Measurements from ENCODE around the gene SNRNP25. TPM values are rescaled to one million over a fixed set of nuclear protein-coding genes. Genes with fewer than 3 reads are reported as not detected.
A peak's percentile ranks its signal among the peaks of the same experiment; 100 is the strongest.

Gene SNRNP25
- 58.7 and 108 TPM in 2 replicates for total RNA-seq (2011; cell fraction: chromatin; rRNA removed; ENCODE audit: low replicate concordance)
- 59.2 and 64.4 TPM in 2 replicates for total RNA-seq (2011; cell fraction: nucleolus; rRNA removed)
- 61.2 and 70.4 TPM in 2 replicates for total RNA-seq (2011; cell fraction: nucleoplasm; rRNA removed)
- 176 and 178 TPM in 2 replicates for total RNA-seq (2014; rRNA removed)
- 78.8 and 107 TPM in 2 replicates for total RNA-seq (2014; rRNA removed; fragmentation: Illumina TruSeq; extraction: Trizol)
- 106 and 108 TPM in 2 replicates for total RNA-seq (2015; rRNA removed; fragmentation: Illumina TruSeq; extraction: Trizol)
- 123 and 124 TPM in 2 replicates for total RNA-seq (2021)
- 116 and 117 TPM in 2 replicates for polyA plus RNA-seq (2011; rRNA removed)
- 102 and 106 TPM in 2 replicates for polyA plus RNA-seq (2011; cell fraction: cytosol; rRNA removed)
- polyA plus RNA-seq (2011; cell fraction: nucleus; rRNA removed) = 107 and 113 TPM in 2 replicates
- 70.9 and 149 TPM in 2 replicates for polyA plus RNA-seq (2012)
- polyA plus RNA-seq (2014; fragmentation: Illumina TruSeq; extraction: Trizol) = 103 and 132 TPM in 2 replicates
- 10 to 100 TPM; 59.0 to 61.5 TPM for polyA plus RNA-seq (2014; fragmentation: Nextera tagmentation; extraction: Ambion mirVana)
- 122 and 154 TPM in 2 replicates for polyA plus RNA-seq (2014; rRNA removed)
- 48.3 and 52.8 TPM in 2 replicates for polyA minus RNA-seq (2011; rRNA and poly(A)+ RNA removed)
- 20.9 and 31.3 TPM in 2 replicates for polyA minus RNA-seq (2011; cell fraction: cytosol; rRNA and poly(A)+ RNA removed)
- polyA minus RNA-seq (2011; cell fraction: nucleus; rRNA and poly(A)+ RNA removed) = 18.3 and 31.3 TPM in 2 replicates
- Bru-seq, nascent RNA = percentile 88 among the genes with signal in this experiment
- BruChase-seq, experiment 1, labeled RNA remaining after a 2-hour chase = percentile 79 among the genes with signal in this experiment
- percentile 79 among the genes with signal in this experiment for BruChase-seq, experiment 2, labeled RNA remaining after a 6-hour chase
- long read RNA-seq, experiment 1, transcript SNRNP25-205 (4 exons, 1,130 nt) = minor isoform, 10 of 262 reads
- long read RNA-seq, experiment 1, transcript SNRNP25-201 (5 exons, 1,905 nt) = major isoform, 221 of 262 reads
- long read RNA-seq, experiment 1, partial matches to known transcripts = 21 of 262 reads
- long read RNA-seq, experiment 1, other reads (novel, unspliced or antisense) = 10 of 262 reads
- long read RNA-seq, experiment 2, transcript SNRNP25-205 (4 exons, 1,130 nt) = minor isoform, 6 of 230 reads
- long read RNA-seq, experiment 2, transcript SNRNP25-201 (5 exons, 1,905 nt) = major isoform, 198 of 230 reads
- long read RNA-seq, experiment 2, partial matches to known transcripts = 8 of 230 reads
- long read RNA-seq, experiment 2, other reads (novel, unspliced or antisense) = 18 of 230 reads
- long read RNA-seq, experiment 3, transcript SNRNP25-201 (5 exons, 1,905 nt) = major isoform, 216 of 222 reads
- long read RNA-seq, experiment 3, partial matches to known transcripts = 1 of 222 reads
- long read RNA-seq, experiment 3, other reads (novel, unspliced or antisense) = 5 of 222 reads

DNA sequence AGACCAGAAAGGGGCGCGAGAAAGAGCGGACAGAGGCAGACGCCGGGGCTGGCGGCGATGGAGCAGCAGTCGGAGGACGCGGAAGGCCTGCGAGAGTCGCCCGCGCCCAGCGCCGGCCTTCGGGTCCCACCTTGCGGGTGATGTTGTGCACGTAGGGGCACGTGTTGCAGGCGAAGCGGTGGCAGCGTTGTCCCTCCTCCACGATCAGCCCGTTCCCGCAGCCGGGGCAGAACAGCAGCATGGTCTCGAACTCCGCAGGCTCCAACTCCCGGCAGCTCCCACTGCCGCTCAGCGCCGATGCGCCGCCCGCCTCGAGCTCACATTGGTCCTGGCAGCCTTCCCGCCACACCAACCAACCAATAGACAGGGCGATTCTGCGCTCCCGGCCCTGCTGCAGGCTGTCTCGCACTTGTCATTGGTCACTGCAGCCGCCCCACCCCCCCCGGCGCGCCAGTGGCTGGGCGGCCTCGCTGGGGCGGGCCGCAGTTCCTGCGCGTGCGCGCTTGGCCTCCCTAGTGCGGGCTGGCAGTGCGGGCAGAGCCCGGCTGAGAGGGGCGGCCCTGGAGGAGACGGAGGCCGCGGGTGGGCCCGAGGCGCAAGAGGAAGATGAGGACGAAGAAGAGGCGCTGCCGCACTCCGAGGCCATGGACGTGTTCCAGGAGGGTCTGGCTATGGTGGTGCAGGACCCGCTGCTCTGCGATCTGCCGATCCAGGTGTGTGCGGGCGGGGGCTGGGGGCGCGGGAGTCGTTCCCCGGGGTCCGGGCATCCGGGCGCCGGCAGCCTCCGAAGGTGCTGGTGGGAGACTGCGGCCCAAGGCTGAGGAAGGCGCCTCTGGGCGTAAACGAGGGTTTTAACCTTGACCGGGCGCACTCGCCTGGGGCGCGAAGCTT lies at the start of gene SNRNP25, which contains the start of gene POLR3K:
TSS of gene SNRNP25 (plus strand) at position 483 of the 891 bp plus-strand sequence. CDS start at position 672, 189 bp downstream.
TSS of gene POLR3K (minus strand) at position 263 of the 891 bp plus-strand sequence. CDS start at position 241, 22 bp downstream.
- H3K9ac ChIP-seq (ENCODE audit: insufficient read depth in 1 of 2, low read depth in 2 of 2, low read length in 2 of 2) = peak within 1 kb of the TSS; percentile 85 to 98
- ATAC-seq (peak; percentile 97), DNase-seq (ENCODE audit: extremely low read depth in 1 of 4, low spot score in 3 of 4) (peak; percentile 97 to 99 (median 98)), FAIRE-seq (peak; percentile 94)
- H3K27me3 ChIP-seq (ENCODE audit: control insufficient read depth in 2 of 2, insufficient read depth in 2 of 2, low read length in 2 of 2) = no peaks in the 10 kb centered on the region
- H3K9me1 ChIP-seq (ENCODE audit: control insufficient read depth, insufficient read depth, low read length) = peaks cover under 1% of the 10 kb centered on the region
- peaks cover 10 to 12% of the 10 kb centered on the region in 2 experiments; a peak in 4 of 5 replicates for H3K4me1 ChIP-seq (replicated peaks in 1 of 2; ENCODE audit: control insufficient read depth in 2 of 2, insufficient read depth in 2 of 2, low read length in 2 of 2)
- intact Hi-C loops (cut with micrococcal nuclease) = no loop called here
- no peaks in the 10 kb centered on the region for H3K9me3 ChIP-seq (replicated peaks; ENCODE audit: control insufficient read depth, insufficient read depth, low read depth, low read length)
- WGBS (ENCODE audit: insufficient coverage, low coverage, missing lambda C conversion rate) = under 1% methylated on average over 70 of the region's 91 CpGs
- no peaks in the 10 kb centered on the region; the same call in none of the 2 replicates for H4K20me1 ChIP-seq (replicated peaks; ENCODE audit: control insufficient read depth, insufficient read depth, low read length)
- peak within 1 kb of the TSS; percentile 85 for H2AFZ ChIP-seq (ENCODE audit: low read depth, low read length)
- no TSS peak for BruUV-seq (replicated peaks)
- peaks cover 66% of the 10 kb centered on the region for H3K36me3 ChIP-seq (ENCODE audit: control insufficient read depth, insufficient read depth, low read length)
- ChIA-PET POLR2A (interaction anchor here (0.7 to 2.1 kb wide), 11 partner anchors 9 to 132 kb away, joined by 3 to 9 read pairs (median 4); partner anchors contain the start of genes HBQ1 and RHBDF1), CTCF (ENCODE audit: low intra/inter-chr PET ratio) (no interaction called here)
- peak within 1 kb of the TSS; percentile 94 for H3K4me2 ChIP-seq (ENCODE audit: insufficient read depth, low read length)
- in situ Hi-C loops (cut with MboI) = no loop called here
- H3K4me3 ChIP-seq = peak within 1 kb of the TSS; percentile 92
- H3K79me2 ChIP-seq (ENCODE audit: control insufficient read depth, insufficient read depth, low read length) = peaks cover 72% of the 10 kb centered on the region
- peak within 1 kb of the TSS; percentile 90 for H3K27ac ChIP-seq (ENCODE audit: extremely low read depth, low read depth, low read length)
- TF ChIP-seq, protein P1, sequence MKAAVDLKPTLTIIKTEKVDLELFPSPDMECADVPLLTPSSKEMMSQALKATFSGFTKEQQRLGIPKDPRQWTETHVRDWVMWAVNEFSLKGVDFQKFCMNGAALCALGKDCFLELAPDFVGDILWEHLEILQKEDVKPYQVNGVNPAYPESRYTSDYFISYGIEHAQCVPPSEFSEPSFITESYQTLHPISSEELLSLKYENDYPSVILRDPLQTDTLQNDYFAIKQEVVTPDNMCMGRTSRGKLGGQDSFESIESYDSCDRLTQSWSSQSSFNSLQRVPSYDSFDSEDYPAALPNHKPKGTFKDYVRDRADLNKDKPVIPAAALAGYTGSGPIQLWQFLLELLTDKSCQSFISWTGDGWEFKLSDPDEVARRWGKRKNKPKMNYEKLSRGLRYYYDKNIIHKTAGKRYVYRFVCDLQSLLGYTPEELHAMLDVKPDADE (conservative IDR thresholded peaks at IDR 0.05; ENCODE audit: control insufficient read depth, low read depth, low read length) = peak; percentile 32; the same call in 1 of the 2 replicates
- TF ChIP-seq ETV5 (CRISPR knock-in tag; IDR thresholded peaks at IDR 0.05; ENCODE audit: low read depth) (no peak), ZNF780A (CRISPR knock-in tag; IDR thresholded peaks at IDR 0.05) (no peak), SAFB2 (IDR thresholded peaks at IDR 0.05; ENCODE audit: borderline replicate concordance, low read depth, low read length, severe bottlenecking) (no peak), DMBX1 (CRISPR knock-in tag; IDR thresholded peaks at IDR 0.05; ENCODE audit: borderline replicate concordance) (no peak), CCNT2 (IDR thresholded peaks at IDR 0.05; ENCODE audit: borderline replicate concordance, extremely low read depth, insufficient read length, low read depth, low read length) (peak; percentile 63)
- TF ChIP-seq, protein P2, sequence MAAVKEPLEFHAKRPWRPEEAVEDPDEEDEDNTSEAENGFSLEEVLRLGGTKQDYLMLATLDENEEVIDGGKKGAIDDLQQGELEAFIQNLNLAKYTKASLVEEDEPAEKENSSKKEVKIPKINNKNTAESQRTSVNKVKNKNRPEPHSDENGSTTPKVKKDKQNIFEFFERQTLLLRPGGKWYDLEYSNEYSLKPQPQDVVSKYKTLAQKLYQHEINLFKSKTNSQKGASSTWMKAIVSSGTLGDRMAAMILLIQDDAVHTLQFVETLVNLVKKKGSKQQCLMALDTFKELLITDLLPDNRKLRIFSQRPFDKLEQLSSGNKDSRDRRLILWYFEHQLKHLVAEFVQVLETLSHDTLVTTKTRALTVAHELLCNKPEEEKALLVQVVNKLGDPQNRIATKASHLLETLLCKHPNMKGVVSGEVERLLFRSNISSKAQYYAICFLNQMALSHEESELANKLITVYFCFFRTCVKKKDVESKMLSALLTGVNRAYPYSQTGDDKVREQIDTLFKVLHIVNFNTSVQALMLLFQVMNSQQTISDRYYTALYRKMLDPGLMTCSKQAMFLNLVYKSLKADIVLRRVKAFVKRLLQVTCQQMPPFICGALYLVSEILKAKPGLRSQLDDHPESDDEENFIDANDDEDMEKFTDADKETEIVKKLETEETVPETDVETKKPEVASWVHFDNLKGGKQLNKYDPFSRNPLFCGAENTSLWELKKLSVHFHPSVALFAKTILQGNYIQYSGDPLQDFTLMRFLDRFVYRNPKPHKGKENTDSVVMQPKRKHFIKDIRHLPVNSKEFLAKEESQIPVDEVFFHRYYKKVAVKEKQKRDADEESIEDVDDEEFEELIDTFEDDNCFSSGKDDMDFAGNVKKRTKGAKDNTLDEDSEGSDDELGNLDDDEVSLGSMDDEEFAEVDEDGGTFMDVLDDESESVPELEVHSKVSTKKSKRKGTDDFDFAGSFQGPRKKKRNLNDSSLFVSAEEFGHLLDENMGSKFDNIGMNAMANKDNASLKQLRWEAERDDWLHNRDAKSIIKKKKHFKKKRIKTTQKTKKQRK (IDR thresholded peaks at IDR 0.05; ENCODE audit: borderline replicate concordance, low read depth, low read length) = peak; percentile 80; the same call in 1 of the 2 replicates
